DMS114 treated with DMSO at 0.1 percent for 48 hours (cell line): ENCODE measurements around the gene KCNQ2.
"Not testable (repeated sequence)": the region's sequence is repeated elsewhere in the genome, so short reads cannot be mapped to it uniquely, and the experiment has no call there.

Experiments
- DNase-seq: peaks from one replicate; lab custom pipeline; 2025; ENCODE audit not compliant: unreplicated experiment; lab: John Stamatoyannopoulos, UW

KCNQ2 gene

GRCh38 chr20:63491078-63491477, 18.6 kb upstream of the KCNQ2 start:
- DNase-seq = no peak

- no peak for DNase-seq
These were observed 18.0 kb upstream of the KCNQ2 start for GRCh38 chr20:63490416-63490815.

- no peak for DNase-seq
These were observed 16.1 kb upstream of the KCNQ2 start for GRCh38 chr20:63488315-63489251.

DNA sequence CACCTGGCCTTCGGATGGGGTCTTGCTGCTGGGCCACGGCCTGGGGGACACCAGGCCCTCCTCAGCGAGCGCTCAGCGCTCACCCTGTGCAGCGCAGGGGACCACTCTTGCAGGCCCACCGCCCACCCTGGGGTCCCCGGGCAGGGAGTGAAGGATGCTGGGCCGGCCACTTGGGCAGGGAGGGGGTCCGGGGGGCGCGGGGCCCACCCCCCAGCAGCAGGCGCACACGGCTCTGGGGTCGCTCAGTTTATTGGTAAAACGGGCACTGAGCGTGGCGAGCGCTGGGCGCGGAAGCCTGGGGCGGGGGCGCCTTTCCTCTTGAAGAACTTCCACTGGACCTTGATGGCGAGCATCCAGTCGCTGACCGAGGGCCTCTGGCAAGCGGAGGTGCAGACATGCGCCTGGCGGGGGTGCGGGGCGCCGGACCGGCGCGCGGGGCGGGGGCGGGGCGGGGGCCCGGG, 15.4 kb upstream of the KCNQ2 start:
- no peak for DNase-seq

DNA sequence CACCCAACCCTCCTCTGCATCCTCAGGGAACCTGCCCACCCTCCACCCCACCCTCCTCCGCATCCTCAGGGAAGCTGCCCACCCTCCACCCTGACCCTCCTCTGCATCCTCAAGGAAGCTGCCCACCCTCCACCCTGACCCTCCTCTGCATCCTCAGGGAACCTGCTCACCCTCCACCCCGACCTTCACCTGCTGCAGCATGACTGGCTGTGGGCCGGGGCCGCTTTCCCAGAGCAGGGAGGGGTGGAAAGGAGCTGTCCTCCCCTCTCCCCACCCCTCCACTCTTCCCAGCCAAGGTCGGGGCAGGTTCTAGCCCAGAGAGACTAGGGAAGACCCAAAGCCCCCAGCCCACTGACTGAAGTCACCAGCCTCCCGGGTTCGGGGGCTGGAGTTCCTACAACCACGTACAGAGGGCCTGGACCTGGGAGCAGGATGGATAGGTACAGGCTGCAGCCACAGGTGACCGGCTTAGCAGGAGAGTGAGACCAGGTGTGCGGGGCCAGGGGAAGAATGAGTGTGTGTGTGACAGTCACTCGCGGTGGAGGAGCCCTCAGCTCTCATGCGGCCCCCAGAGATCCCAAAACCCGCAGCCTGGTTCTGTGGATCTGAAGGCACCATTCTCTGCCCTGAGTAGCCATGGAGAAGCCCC, 14.8 kb upstream of the KCNQ2 start:
- no peak for DNase-seq

DNA sequence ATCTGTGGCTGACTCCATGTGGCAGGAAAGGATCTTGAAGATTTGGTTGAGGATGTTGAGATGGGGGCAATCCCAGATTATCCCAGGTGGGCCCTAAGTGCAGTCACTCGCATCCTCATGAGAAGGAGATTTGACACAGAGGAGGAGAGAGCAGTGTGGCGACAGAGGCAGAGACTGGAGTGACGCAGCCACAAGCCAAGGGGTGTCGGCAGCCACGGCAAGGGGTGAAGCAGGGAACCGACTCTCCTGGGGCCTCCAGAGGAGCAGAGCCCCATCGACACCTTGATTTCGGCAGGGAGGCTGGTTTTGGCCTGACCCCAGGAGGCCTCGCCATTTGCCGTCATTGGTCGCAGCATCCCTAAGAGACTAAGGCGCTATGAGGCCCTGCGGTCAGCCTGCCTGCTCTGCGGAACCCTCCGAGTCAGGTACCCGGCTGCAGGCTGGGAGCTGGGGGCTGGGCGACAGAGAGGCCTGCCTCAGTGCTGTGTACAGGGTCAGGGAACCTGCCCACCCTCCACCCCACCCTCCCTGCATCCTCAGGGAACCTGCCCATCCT, 13.9 kb upstream of the KCNQ2 start:
- DNase-seq = no peak

- no peak for DNase-seq
These were observed 12.4 kb upstream of the KCNQ2 start for GRCh38 chr20:63484651-63485403.

- no peak for DNase-seq
These were observed 11.8 kb upstream of the KCNQ2 start for GRCh38 chr20:63484236-63484635.

DNA sequence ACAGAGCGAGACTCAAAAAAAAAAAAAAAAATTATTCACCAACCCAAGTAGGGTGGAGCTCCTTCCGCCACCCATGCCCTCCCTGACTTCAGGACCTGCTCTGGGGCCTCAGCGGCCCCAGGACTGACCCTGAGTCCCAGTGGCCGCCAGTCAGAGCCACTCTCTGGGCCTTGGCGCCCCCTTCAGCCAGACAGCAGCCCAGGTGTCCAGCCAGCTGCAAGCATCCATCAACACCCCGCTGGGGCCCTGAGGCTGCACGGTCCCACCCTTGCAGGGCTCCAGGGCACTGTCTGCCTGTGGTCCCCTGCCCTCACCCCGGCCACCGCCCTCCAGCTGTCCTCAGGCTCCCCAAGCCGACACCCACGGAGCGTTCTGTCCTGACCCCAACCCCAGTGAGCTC, 11.4 kb upstream of the KCNQ2 start:
- no peak for DNase-seq

GRCh38 chr20:63482021-63482587, 9.6 kb upstream of the KCNQ2 start:
- DNase-seq = no peak

DNA sequence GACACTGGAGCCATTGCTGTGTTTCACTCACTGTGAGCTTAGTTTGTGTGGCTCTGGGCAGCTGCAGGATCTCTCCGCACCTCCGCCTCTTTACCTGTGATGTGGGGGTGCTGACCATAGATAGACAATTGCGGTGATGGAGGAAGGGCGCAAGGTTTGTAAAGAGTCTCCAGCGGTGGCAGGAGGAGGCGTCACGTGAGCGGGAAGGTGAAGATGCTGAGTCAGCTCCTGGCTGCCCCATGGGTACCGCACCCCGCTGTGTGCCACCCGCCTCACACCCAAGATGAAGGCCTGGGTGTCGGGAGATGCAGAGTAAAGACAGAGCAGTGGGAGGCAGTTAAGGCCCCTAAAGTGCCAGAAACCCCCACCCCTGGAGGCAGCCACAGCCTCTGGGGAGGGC, 9.0 kb upstream of the KCNQ2 start:
- no peak for DNase-seq

GRCh38 chr20:63479695-63480419, 7.4 kb upstream of the KCNQ2 start:
- DNase-seq = not testable (repeated sequence)

DNA sequence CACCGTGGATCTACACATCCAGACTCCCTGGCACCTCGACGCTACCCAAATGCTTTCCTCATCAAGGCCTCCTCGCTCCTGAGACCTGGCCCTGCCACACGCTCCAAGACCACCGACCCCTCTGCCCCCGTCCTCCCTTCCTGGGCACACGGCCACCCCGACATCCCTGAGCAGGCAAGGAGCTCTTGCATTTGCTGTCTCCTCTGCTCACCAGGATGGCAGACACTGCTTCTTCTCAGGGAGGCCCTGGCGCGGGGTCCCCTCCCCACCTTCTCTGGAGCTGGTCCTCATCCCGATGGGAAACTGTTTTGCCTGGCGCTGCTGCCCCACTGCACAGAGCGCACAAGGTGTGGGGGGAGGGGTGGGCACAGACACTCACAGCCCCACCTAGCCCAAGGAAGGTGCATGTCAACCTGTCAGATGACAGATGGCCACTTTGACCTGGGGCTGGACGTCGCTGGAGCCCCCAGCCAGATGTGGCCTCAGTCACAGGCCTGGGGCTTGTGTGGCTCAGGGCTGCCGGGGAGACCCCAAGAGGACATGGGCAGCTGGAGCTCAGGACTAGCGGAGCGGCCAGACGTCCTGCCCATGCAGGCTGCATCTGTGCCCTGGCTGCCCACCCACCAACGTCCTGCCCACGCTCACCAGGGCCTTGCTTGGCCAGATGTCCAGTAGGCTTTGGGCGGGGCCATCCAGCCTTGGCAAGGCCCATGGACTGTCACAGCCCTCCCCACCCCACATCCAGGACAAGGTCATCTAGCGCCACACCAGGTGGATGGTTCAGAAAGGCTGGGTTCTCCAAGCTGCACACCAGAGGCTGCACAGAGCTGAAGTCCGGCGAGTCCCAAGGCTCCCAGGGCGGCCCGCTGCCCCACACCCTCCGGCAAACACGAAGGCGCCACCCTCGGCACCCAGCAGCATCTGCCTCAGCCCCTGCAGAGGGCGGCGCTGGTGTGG, 6.2 kb upstream of the KCNQ2 start:
- no peak for DNase-seq

- no peak for DNase-seq
These were observed 5.5 kb upstream of the KCNQ2 start for GRCh38 chr20:63477944-63478343.

GRCh38 chr20:63477061-63477616, 4.7 kb upstream of the KCNQ2 start:
- DNase-seq = no peak

DNA sequence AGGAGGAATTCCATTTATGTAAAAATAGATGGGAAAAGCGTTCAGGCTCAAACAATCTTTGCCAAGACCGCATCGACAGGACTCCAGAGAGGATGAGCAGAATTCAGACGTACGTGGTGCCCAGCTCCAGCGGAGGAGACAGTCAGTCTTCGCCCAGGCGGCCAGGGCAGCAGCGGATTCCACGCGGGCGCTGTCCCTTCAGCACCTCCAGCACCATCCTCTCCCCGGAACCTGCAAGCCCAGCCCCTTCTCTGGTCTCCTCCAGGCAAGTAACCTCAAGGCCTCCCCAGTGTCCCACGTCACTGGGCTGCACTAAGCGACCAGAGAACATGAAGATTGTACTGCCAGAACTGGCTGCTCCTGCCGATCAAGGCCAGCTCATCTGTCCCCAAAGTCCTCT, 2.8 kb upstream of the KCNQ2 start:
- DNase-seq = no peak

DNA sequence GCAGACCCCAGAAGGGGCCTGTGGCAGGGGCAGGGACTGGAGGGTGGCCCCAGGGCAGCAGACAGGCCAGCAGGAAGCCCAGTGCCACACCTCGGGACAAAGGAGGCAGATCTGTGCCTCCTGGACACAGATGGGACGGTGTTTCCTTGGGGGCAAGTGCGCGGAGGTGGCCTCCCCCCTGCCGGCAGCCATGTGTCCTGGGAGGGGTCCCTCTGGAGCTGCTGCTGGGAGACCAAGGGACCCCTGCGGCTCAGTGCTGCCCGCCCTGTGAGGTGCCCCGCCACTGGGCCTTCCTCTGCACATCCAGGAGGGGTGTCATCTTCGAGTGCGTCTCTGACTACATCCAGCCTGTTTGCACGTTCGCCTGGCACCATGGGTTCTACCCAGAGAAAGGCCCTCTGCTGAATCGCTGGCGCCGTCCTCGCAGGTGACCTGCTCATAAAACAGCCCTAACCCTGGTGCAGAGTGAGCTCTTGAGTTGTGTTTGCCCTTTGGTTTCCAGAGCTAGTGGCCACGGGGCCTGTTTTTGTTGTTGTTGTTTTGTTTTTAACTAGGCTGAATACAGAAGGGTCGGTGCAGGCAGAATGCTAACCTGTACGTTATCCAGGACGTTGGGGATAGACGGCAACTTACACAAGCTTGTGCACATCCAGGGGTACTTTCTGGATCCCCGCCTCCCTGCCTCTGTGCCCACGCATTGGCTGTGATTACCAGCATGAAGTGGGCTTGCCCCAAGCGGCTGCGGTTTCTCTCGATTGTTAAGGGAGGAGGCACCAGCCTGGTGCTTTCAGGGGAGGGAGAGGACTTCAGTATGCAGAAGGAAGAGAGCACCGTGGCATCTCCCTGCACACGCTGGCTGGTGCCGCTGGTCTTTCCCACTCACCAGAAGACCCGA, 1.3 kb upstream of the KCNQ2 start:
- no peak for DNase-seq

- no peak for DNase-seq
These were observed 471 bp upstream of the KCNQ2 start for GRCh38 chr20:63472862-63473390.
